H1 (cell line): ENCODE measurements around the gene CEP85L. TPM values are rescaled to one million over a fixed set of nuclear protein-coding genes. Genes with fewer than 3 reads are reported as not detected.

ENCODE experiments used
- CTCF ChIA-PET: fragments of 300-600 bp; sonication (Branson Sonifier 250); formaldehyde crosslinking; loops from one replicate; lab custom pipeline; 2021; ENCODE audit not compliant: partially characterized antibody; lab: Charles Lee
- POLR2A ChIA-PET: fragments of 300-600 bp; sonication (Branson Sonifier 250); formaldehyde crosslinking; loops from one replicate; lab custom pipeline; 2021; ENCODE audit warnings: inconsistent platforms; ENCODE audit not compliant: partially characterized antibody; lab: Charles Lee
- DNase-seq, 2 experiments: peaks; one replicate each; pipeline versions ENCODE4 v3.0.0 to v3.0.0-alpha.2; 2010 to 2022; ENCODE audit warnings: low spot score in 2 of 2, low read depth in 1 of 2, mixed read lengths in 1 of 2
- FAIRE-seq: peaks from 2 replicates; lab custom pipeline; 2011; peaks lifted over from hg19 to GRCh38; lab: Jason Lieb, UNC
- H2AFZ ChIP-seq: 2 replicates; pipeline ENCODE4 v1.8.1; 2012; ENCODE audit warnings: low read length, inconsistent platforms
- H2AK5ac ChIP-seq: 2 replicates; pipeline ENCODE4 v1.6.1; 2013; ENCODE audit warnings: low read depth, low read length
- H2BK120ac ChIP-seq: replicated peaks from 2 replicates; pipeline ENCODE3; 2013; ENCODE audit warnings: low read depth, low read length, inconsistent platforms
- H2BK12ac ChIP-seq: 2 replicates; pipeline ENCODE4 v1.6.1; 2013; ENCODE audit warnings: low read depth, low read length
- H2BK15ac ChIP-seq: 2 replicates; pipeline ENCODE4 v1.6.1; 2013; ENCODE audit warnings: low read length
- H2BK20ac ChIP-seq: 2 replicates; pipeline ENCODE4 v1.6.1; 2013; ENCODE audit warnings: low read length
- H2BK5ac ChIP-seq: 2 replicates; pipeline ENCODE4 v1.6.1; 2013; ENCODE audit warnings: low read depth, low read length
- H3K14ac ChIP-seq: 2 replicates; pipeline ENCODE4 v1.6.1; 2013; ENCODE audit warnings: inconsistent platforms; ENCODE audit not compliant: insufficient read length
- H3K18ac ChIP-seq: 2 replicates; pipeline ENCODE4 v1.6.1; 2013; ENCODE audit warnings: low read length; ENCODE audit errors: extremely low read depth
- H3K23ac ChIP-seq: 2 replicates; pipeline ENCODE4 v1.6.1; 2013; ENCODE audit warnings: inconsistent platforms; ENCODE audit not compliant: insufficient read length
- H3K23me2 ChIP-seq: 2 replicates; pipeline ENCODE4 v1.6.1; 2013; ENCODE audit warnings: low read depth, low read length
- H3K27ac ChIP-seq: 2 replicates; pipeline ENCODE4 v1.6.1; 2011; ENCODE audit warnings: low read depth, low read length, inconsistent platforms
- H3K27me3 ChIP-seq, 4 experiments: replicated peaks in 1 of 4; 1 replicate in 1 of 4; 2 replicates in 3 of 4; pipeline versions ENCODE4 v1.6.1 to v1.8.1; 2011 to 2013; ENCODE audit warnings: low read length in 3 of 4, mild to moderate bottlenecking in 3 of 4, inconsistent platforms in 2 of 4, mixed read lengths in 2 of 4, moderate library complexity in 1 of 4; ENCODE audit not compliant: control insufficient read depth in 3 of 4, insufficient read depth in 3 of 4; ENCODE audit errors: extremely low read depth in 1 of 4
- H3K36me3 ChIP-seq, 4 experiments: 2 replicates each; pipeline versions ENCODE4 v1.6.1 to v1.8.1; 2011 to 2013; ENCODE audit warnings: mild to moderate bottlenecking in 4 of 4, low read length in 3 of 4, moderate library complexity in 2 of 4, control low read depth in 1 of 4, inconsistent platforms in 1 of 4; ENCODE audit not compliant: insufficient read depth in 4 of 4, control insufficient read depth in 2 of 4
- H3K4ac ChIP-seq: replicated peaks from 2 replicates; pipeline ENCODE3; 2013; ENCODE audit warnings: low read length, low read depth, mixed read lengths, inconsistent platforms; ENCODE audit not compliant: insufficient read length
- H3K4me1 ChIP-seq, 4 experiments: replicated peaks in 1 of 4; 1 replicate in 1 of 4; 2 replicates in 3 of 4; pipeline versions ENCODE4 v1.6.1 to v1.8.1; 2011 to 2013; ENCODE audit warnings: low read length in 3 of 4, inconsistent platforms in 2 of 4, mixed read lengths in 1 of 4; ENCODE audit not compliant: insufficient read depth in 4 of 4, control insufficient read depth in 3 of 4
- H3K4me2 ChIP-seq, 2 experiments: 2 replicates each; pipeline versions ENCODE4 v1.6.1 to v1.8.1; 2011 to 2013; ENCODE audit warnings: low read depth in 2 of 2, low read length in 2 of 2, control low read depth in 1 of 2, inconsistent platforms in 1 of 2, mild to moderate bottlenecking in 1 of 2; ENCODE audit not compliant: insufficient read depth in 1 of 2
- H3K4me3 ChIP-seq, 4 experiments: fragments of 200-600, 300-600 bp in 1 of 4; sonication (generic), shearing (Covaris generic), sonication (Bioruptor Twin) in 1 of 4; 2 replicates each; pipeline versions ENCODE4 v1.5.1 to v1.8.1; 2011 to 2016; ENCODE audit warnings: low read length in 4 of 4, low read depth in 3 of 4, control low read depth in 2 of 4, inconsistent platforms in 2 of 4, mild to moderate bottlenecking in 2 of 4, mixed read lengths in 1 of 4, moderate library complexity in 1 of 4; ENCODE audit not compliant: insufficient read depth in 2 of 4; ENCODE audit errors: extremely low read depth in 1 of 4
- H3K56ac ChIP-seq: replicated peaks from 2 replicates; pipeline ENCODE3; 2013; ENCODE audit warnings: low read depth, mild to moderate bottlenecking, mixed read lengths, low read length, inconsistent platforms; ENCODE audit not compliant: insufficient read length
- H3K79me1 ChIP-seq: 2 replicates; pipeline ENCODE4 v1.6.1; 2013; ENCODE audit warnings: low read depth, low read length, control low read depth
- H3K79me2 ChIP-seq, 2 experiments: 2 replicates each; pipeline versions ENCODE4 v1.6.1 to v1.8.1; 2012 to 2013; ENCODE audit warnings: low read length in 2 of 2, mild to moderate bottlenecking in 2 of 2, inconsistent platforms in 1 of 2; ENCODE audit not compliant: insufficient read depth in 2 of 2, control insufficient read depth in 1 of 2
- H3K9ac ChIP-seq, 4 experiments: replicated peaks in 1 of 4; 1 replicate in 1 of 4; 2 replicates in 3 of 4; pipeline versions ENCODE4 v1.6.1 to v1.8.1; 2011 to 2013; ENCODE audit warnings: low read depth in 3 of 4, low read length in 3 of 4, control low read depth in 2 of 4, mild to moderate bottlenecking in 2 of 4, moderate library complexity in 2 of 4, inconsistent platforms in 1 of 4; ENCODE audit errors: extremely low read depth in 1 of 4
- H3K9me3 ChIP-seq, 2 experiments: 2 replicates each; pipeline versions ENCODE4 v1.6.1 to v1.8.1; 2012 to 2013; ENCODE audit warnings: mild to moderate bottlenecking in 2 of 2, moderate library complexity in 2 of 2, control low read depth in 1 of 2, inconsistent platforms in 1 of 2, low read depth in 1 of 2, low read length in 1 of 2, mixed read lengths in 1 of 2; ENCODE audit not compliant: insufficient read depth in 2 of 2
- H4K20me1 ChIP-seq, 2 experiments: replicated peaks in 1 of 2; 2 replicates each; pipeline versions ENCODE3 to v1.8.1; 2011 to 2013; ENCODE audit warnings: inconsistent platforms in 2 of 2, low read length in 2 of 2, mild to moderate bottlenecking in 1 of 2; ENCODE audit not compliant: insufficient read depth in 2 of 2, control insufficient read depth in 1 of 2
- H4K5ac ChIP-seq: 2 replicates; pipeline ENCODE4 v1.6.1; 2013; ENCODE audit warnings: low read length, low read depth, mixed read lengths, inconsistent platforms; ENCODE audit not compliant: insufficient read length
- H4K8ac ChIP-seq: 2 replicates; pipeline ENCODE4 v1.8.0; 2013; ENCODE audit warnings: mild to moderate bottlenecking, moderate library complexity, low read length, inconsistent platforms; ENCODE audit not compliant: insufficient read depth; ENCODE audit errors: extremely low read depth
- H4K91ac ChIP-seq: replicated peaks from 2 replicates; pipeline ENCODE3; 2013; ENCODE audit warnings: low read length, mixed read lengths, inconsistent platforms; ENCODE audit not compliant: insufficient read length
- ASH2L ChIP-seq: fragments of 200-600, 300-600 bp; sonication (generic); IDR thresholded peaks from one replicate; pipeline ENCODE4 v1.7.1; 2017; ENCODE audit warnings: low read length
- ATF2 ChIP-seq: IDR thresholded peaks from 2 replicates; pipeline ENCODE4 v1.6.1; 2012; ENCODE audit warnings: low read length, inconsistent platforms
- BCL11A ChIP-seq, 2 experiments: IDR thresholded peaks; one replicate each; pipeline ENCODE4 v1.6.1; 2011; ENCODE audit warnings: low read depth in 2 of 2, low read length in 2 of 2, mild to moderate bottlenecking in 2 of 2
- FOSL1 ChIP-seq: IDR thresholded peaks from 2 replicates; pipeline ENCODE4 v1.6.1; 2011; ENCODE audit warnings: mild to moderate bottlenecking, low read depth, low read length, moderate library complexity; ENCODE audit not compliant: insufficient read depth
- GABPA ChIP-seq: IDR thresholded peaks from 2 replicates; pipeline ENCODE4 v1.6.1; 2011; ENCODE audit warnings: mild to moderate bottlenecking, low read length, moderate library complexity, borderline replicate concordance; ENCODE audit not compliant: insufficient read depth
- JUND ChIP-seq: IDR thresholded peaks from 2 replicates; pipeline ENCODE4 v1.6.1; 2011; ENCODE audit warnings: mild to moderate bottlenecking, improper control_type of control experiment, low read length
- MAFK ChIP-seq: IDR thresholded peaks from 2 replicates; pipeline ENCODE4 v1.6.1; 2012; ENCODE audit warnings: low read depth, mild to moderate bottlenecking, improper control_type of control experiment, low read length
- RFX5 ChIP-seq: IDR thresholded peaks from 2 replicates; pipeline ENCODE4 v1.6.1; 2011; ENCODE audit warnings: low read depth, low read length, improper control_type of control experiment, borderline replicate concordance
- TAF1 ChIP-seq: IDR thresholded peaks from 2 replicates; pipeline ENCODE4 v1.6.1; 2011; ENCODE audit warnings: mild to moderate bottlenecking, low read depth, low read length
- WGBS, 2 experiments: shearing (Covaris generic) in 1 of 2; methylation state at CpG; one replicate each; pipeline versions ENCODE4 v1.1.6 to v1.1.7; 2013 to 2015; ENCODE audit warnings: low lambda C conversion rate in 2 of 2, mixed read lengths in 2 of 2, inconsistent platforms in 1 of 2, low coverage in 1 of 2, missing lambda C conversion rate in 1 of 2; ENCODE audit not compliant: insufficient replicate concordance in 2 of 2, insufficient coverage in 1 of 2, insufficient read length in 1 of 2; ENCODE audit errors: extremely low coverage in 1 of 2, missing lambda C conversion rate in 1 of 2; 5-methylcytosine and 5-hydroxymethylcytosine counted together
- polyA plus RNA-seq, 7 experiments: library from polyadenylated mRNA; depleted of rRNA in 3 of 7; stranded (reverse) in 5 of 7; unstranded in 2 of 7; fragments of >200 nt in 5 of 7; fragments of 200-250 nt in 2 of 7; gene quantifications; 1 replicate in 5 of 7; 2 replicates in 1 of 7; 4 replicates in 1 of 7; pipeline versions ENCODE4 v1.2.1 to v1.2.3, GENCODE V29; 2011 to 2013; ENCODE audit warnings: missing spikeins in 2 of 7, mixed read lengths in 2 of 7
- total RNA-seq: library from RNA; stranded (reverse); fragmentation: NEBNext Ultra II Directional; extraction: Animal tissue kit (Norgen Biotek cat#: 25700); gene quantifications from 2 replicates; pipeline ENCODE4 v1.2.1, GENCODE V29; 2021
- TF ChIP-seq, protein P1 (sequence below), 3 experiments: IDR thresholded peaks; 1 replicate in 2 of 3; 2 replicates in 1 of 3; pipeline versions ENCODE4 v1.5.1 to v1.6.1; 2011; ENCODE audit warnings: low read length in 3 of 3, mild to moderate bottlenecking in 3 of 3, inconsistent platforms in 2 of 3, low read depth in 1 of 3, moderate library complexity in 1 of 3; ENCODE audit not compliant: insufficient read depth in 1 of 3; ENCODE audit errors: control extremely low read depth in 1 of 3

The CEP85L gene
- total and polyA plus RNA-seq, 2 of the 8 experiments (the other 6 are each of a cell fraction or from before 2014, with no cell fraction given) = 3.2 to 27.6 TPM

- no peaks in the 10 kb centered on the region for H3K23me2 ChIP-seq
- no peak within 1 kb of the TSS for H2BK12ac ChIP-seq
- H3K9me3 ChIP-seq = no peaks in the 10 kb centered on the region
- no peaks in the 10 kb centered on the region for H3K36me3 ChIP-seq
- POLR2A ChIA-PET = no interaction called here
- H3K79me2 ChIP-seq = peaks cover 0 to 11% of the 10 kb centered on the region in 2 experiments; a peak in 2 of 4 replicates
- no peaks in the 10 kb centered on the region for H3K27me3 ChIP-seq
- H3K23ac ChIP-seq = no peak within 1 kb of the TSS
- H4K91ac ChIP-seq = no peak within 1 kb of the TSS
- H2BK5ac ChIP-seq = no peak within 1 kb of the TSS
- H3K4me2 ChIP-seq = no peak within 1 kb of the TSS
- no peaks in the 10 kb centered on the region for H3K79me1 ChIP-seq
- CTCF ChIA-PET = interaction anchor here (0.8 to 5.0 kb wide), 7 partner anchors 11 to 263 kb away, joined by 3 to 31 read pairs (median 4); no protein-coding TSS in a partner anchor
- no peaks in the 10 kb centered on the region; a peak in 1 of 7 replicates for H3K4me1 ChIP-seq
- H2AK5ac ChIP-seq = no peak within 1 kb of the TSS
- DNase-seq (no peak), FAIRE-seq (no peak)
- no peak within 1 kb of the TSS for H3K4me3 ChIP-seq
- H4K20me1 ChIP-seq = no peaks in the 10 kb centered on the region
- H3K9ac ChIP-seq = no peak within 1 kb of the TSS
- no peak within 1 kb of the TSS for H2BK15ac ChIP-seq
- no peak within 1 kb of the TSS for H2AFZ ChIP-seq
- no peak within 1 kb of the TSS for H3K4ac ChIP-seq
- 92% methylated on average over 3 of the region's 3 CpGs; no CpG with 5 or more reads in 1 of the 2 experiments for WGBS, 2 experiments
- H4K8ac ChIP-seq = no peak within 1 kb of the TSS
- no peak within 1 kb of the TSS for H2BK20ac ChIP-seq
- no peak within 1 kb of the TSS for H4K5ac ChIP-seq
- no peak within 1 kb of the TSS for H3K14ac ChIP-seq
- no peak within 1 kb of the TSS for H2BK120ac ChIP-seq
- no peak within 1 kb of the TSS for H3K56ac ChIP-seq
- no peak within 1 kb of the TSS for H3K27ac ChIP-seq
- no peak within 1 kb of the TSS for H3K18ac ChIP-seq
- TF ChIP-seq BCL11A (IDR thresholded peaks at IDR 0.05; ENCODE audit: low read depth in 2 of 2, low read length in 2 of 2) (no peak), RFX5 (no peak), FOSL1 (no peak), MAFK (no peak), GABPA (no peak), ATF2 (no peak), ASH2L (no peak), JUND (no peak), TAF1 (no peak)
- TF ChIP-seq, protein P1, sequence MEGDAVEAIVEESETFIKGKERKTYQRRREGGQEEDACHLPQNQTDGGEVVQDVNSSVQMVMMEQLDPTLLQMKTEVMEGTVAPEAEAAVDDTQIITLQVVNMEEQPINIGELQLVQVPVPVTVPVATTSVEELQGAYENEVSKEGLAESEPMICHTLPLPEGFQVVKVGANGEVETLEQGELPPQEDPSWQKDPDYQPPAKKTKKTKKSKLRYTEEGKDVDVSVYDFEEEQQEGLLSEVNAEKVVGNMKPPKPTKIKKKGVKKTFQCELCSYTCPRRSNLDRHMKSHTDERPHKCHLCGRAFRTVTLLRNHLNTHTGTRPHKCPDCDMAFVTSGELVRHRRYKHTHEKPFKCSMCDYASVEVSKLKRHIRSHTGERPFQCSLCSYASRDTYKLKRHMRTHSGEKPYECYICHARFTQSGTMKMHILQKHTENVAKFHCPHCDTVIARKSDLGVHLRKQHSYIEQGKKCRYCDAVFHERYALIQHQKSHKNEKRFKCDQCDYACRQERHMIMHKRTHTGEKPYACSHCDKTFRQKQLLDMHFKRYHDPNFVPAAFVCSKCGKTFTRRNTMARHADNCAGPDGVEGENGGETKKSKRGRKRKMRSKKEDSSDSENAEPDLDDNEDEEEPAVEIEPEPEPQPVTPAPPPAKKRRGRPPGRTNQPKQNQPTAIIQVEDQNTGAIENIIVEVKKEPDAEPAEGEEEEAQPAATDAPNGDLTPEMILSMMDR (IDR thresholded peaks at IDR 0.05; ENCODE audit: control extremely low read depth in 1 of 3, insufficient read depth in 1 of 3, low read depth in 1 of 3, low read length in 3 of 3) = no peak
These were observed 103.3 kb downstream of the CEP85L start, which contains the start of gene PLN for GRCh38 chr6:118548136-118548535. TSS of gene PLN (plus strand) at chr6:118548296. CDS start at chr6:118558922, 10,626 bp downstream.
